GM23338 (cell line): Measurements from ENCODE around the gene PEX16. TPM values are rescaled to one million over a fixed set of nuclear protein-coding genes. Genes with fewer than 3 reads are reported as not detected.

Source experiments
- ATAC-seq: fragments of 200-7000 bp; cut with Tn5 transposase; 3 replicates; pipeline ENCODE4 v1.9.1; 2020
- DNase-seq: peaks from one replicate; pipeline ENCODE4 v3.0.0-alpha.2; 2015; ENCODE audit warnings: low spot score
- H2AFZ ChIP-seq: fragments of 200-600 bp; sonication (generic); 2 replicates; pipeline ENCODE4 v1.8.0; 2016; ENCODE audit warnings: antibody characterized with exemption, mild to moderate bottlenecking, moderate library complexity
- H3F3A ChIP-seq: fragments of 200-600 bp; sonication (generic); replicated peaks from 2 replicates; pipeline ENCODE4 v1.8.0; 2017; ENCODE audit warnings: antibody characterized with exemption, mixed run types, low read depth
- H3K27ac ChIP-seq: fragments of 200-600 bp; sonication (generic); 2 replicates; pipeline ENCODE4 v1.6.1; 2016; ENCODE audit warnings: low read depth
- H3K27me3 ChIP-seq: fragments of 200-600 bp; sonication (generic); 2 replicates; pipeline ENCODE4 v1.8.0; 2016; ENCODE audit warnings: mild to moderate bottlenecking, mixed run types, moderate library complexity; ENCODE audit not compliant: insufficient read depth
- H3K36me3 ChIP-seq: fragments of 200-600 bp; sonication (generic); 2 replicates; pipeline ENCODE4 v1.8.0; 2016; ENCODE audit warnings: mild to moderate bottlenecking; ENCODE audit not compliant: insufficient read depth
- H3K4me1 ChIP-seq: fragments of 200-600 bp; sonication (generic); 2 replicates; pipeline ENCODE4 v1.8.0; 2016; ENCODE audit warnings: mild to moderate bottlenecking, moderate library complexity; ENCODE audit not compliant: insufficient read depth
- H3K4me2 ChIP-seq: fragments of 200-600 bp; sonication (generic); 2 replicates; pipeline ENCODE4 v1.7.1; 2017; ENCODE audit warnings: mixed run types
- H3K4me3 ChIP-seq: fragments of 200-600 bp; sonication (generic); 2 replicates; pipeline ENCODE4 v1.6.1; 2016; ENCODE audit warnings: mixed run types
- H3K79me2 ChIP-seq: fragments of 200-600 bp; sonication (generic); replicated peaks from 2 replicates; pipeline ENCODE4 v1.8.0; 2017; ENCODE audit warnings: mild to moderate bottlenecking; ENCODE audit not compliant: insufficient read depth
- H3K9me2 ChIP-seq: fragments of 200-600 bp; sonication (generic); 2 replicates; pipeline ENCODE4 v1.8.0; 2017; ENCODE audit not compliant: insufficient read depth
- H4K20me1 ChIP-seq: fragments of 200-600 bp; sonication (generic); replicated peaks from 2 replicates; pipeline ENCODE4 v1.8.0; 2017; ENCODE audit warnings: mild to moderate bottlenecking; ENCODE audit not compliant: insufficient read depth
- H3K27ac Mint-ChIP-seq: 2 replicates; pipeline ENCODE4 v1.8.0; 2020; ENCODE audit warnings: inconsistent platforms, mild to moderate bottlenecking, moderate library complexity, mixed read lengths
- H3K27me3 Mint-ChIP-seq: 3 replicates; pipeline ENCODE4 v1.8.0; 2022; ENCODE audit warnings: low read depth, mild to moderate bottlenecking, moderate library complexity, mixed read lengths, inconsistent platforms; ENCODE audit not compliant: insufficient read depth, poor library complexity
- H3K36me3 Mint-ChIP-seq: 3 replicates; pipeline ENCODE4 v1.8.0; 2021; ENCODE audit warnings: low read depth, mild to moderate bottlenecking, inconsistent platforms, moderate library complexity, mixed read lengths
- H3K4me1 Mint-ChIP-seq: 3 replicates; pipeline ENCODE4 v1.8.0; 2020; ENCODE audit warnings: mild to moderate bottlenecking, inconsistent platforms, mixed read lengths
- H3K4me3 Mint-ChIP-seq: 3 replicates; pipeline ENCODE4 v1.8.0; 2021; ENCODE audit warnings: moderate library complexity, mild to moderate bottlenecking, inconsistent platforms, mixed read lengths
- H3K9me3 Mint-ChIP-seq: 3 replicates; pipeline ENCODE4 v1.8.0; 2020; ENCODE audit warnings: moderate library complexity, mild to moderate bottlenecking, inconsistent platforms, mixed read lengths
- CREB1 ChIP-seq: fragments of 250-450 bp; sonication (Bioruptor Pico); IDR thresholded peaks from 2 replicates; pipeline ENCODE4 v1.5.0; 2020; ENCODE audit warnings: low read depth, mild to moderate bottlenecking, moderate library complexity
- EZH2 ChIP-seq: fragments of 200-600 bp; sonication (generic); IDR thresholded peaks from one replicate; pipeline ENCODE4 v1.8.0; 2017; ENCODE audit warnings: antibody characterized with exemption, mild to moderate bottlenecking, low read depth; ENCODE audit not compliant: unreplicated experiment
- EZH2phosphoT487 ChIP-seq: fragments of 200-600 bp; sonication (generic); IDR thresholded peaks from one replicate; pipeline ENCODE4 v1.8.1; 2018; ENCODE audit warnings: antibody characterized with exemption; ENCODE audit not compliant: unreplicated experiment
- POLR2AphosphoS5 ChIP-seq: IDR thresholded peaks from 2 replicates; pipeline ENCODE4 v1.6.1; 2016; ENCODE audit warnings: antibody characterized with exemption, low read depth
- STAT1 ChIP-seq: IDR thresholded peaks from one replicate; pipeline ENCODE4 v1.6.1; 2016; ENCODE audit warnings: antibody characterized with exemption; ENCODE audit not compliant: unreplicated experiment
- ZNF114 ChIP-seq: fragments of 250-450 bp; sonication (Bioruptor Pico); IDR thresholded peaks from 2 replicates; pipeline ENCODE4 v1.5.0; 2020; ENCODE audit warnings: mild to moderate bottlenecking, moderate library complexity
- ZNF331 ChIP-seq: fragments of 250-450 bp; sonication (Bioruptor Pico); IDR thresholded peaks from 2 replicates; pipeline ENCODE4 v1.5.0; 2020; ENCODE audit warnings: low read depth, mild to moderate bottlenecking, moderate library complexity
- polyA plus RNA-seq: library from polyadenylated mRNA; unstranded; fragments of >200 nt; fragmentation: Nextera tagmentation; extraction: Ambion mirVana; gene quantifications from 2 replicates; pipeline ENCODE4 v1.2.1, GENCODE V29; 2016
- total RNA-seq: library from RNA; depleted of rRNA; stranded (reverse); fragments of >200 nt; shearing (Covaris generic); gene quantifications from 2 replicates; pipeline ENCODE4 v1.2.3, GENCODE V29; 2014
- TF ChIP-seq, protein P1 (sequence below): IDR thresholded peaks from one replicate; pipeline ENCODE4 v1.6.1; 2018; ENCODE audit warnings: antibody characterized with exemption; ENCODE audit not compliant: unreplicated experiment
- TF ChIP-seq, protein P2 (sequence below), 2 experiments: fragments of 200-600 bp in 1 of 2; sonication (generic) in 1 of 2; conservative IDR thresholded peaks; 2 replicates each; pipeline versions ENCODE4 v1.5.1 to v1.6.1; 2016 to 2017; ENCODE audit warnings: antibody characterized with exemption in 2 of 2, low read depth in 2 of 2, mild to moderate bottlenecking in 2 of 2, moderate library complexity in 1 of 2
- TF ChIP-seq, protein P3 (sequence below): IDR thresholded peaks from 2 replicates; pipeline ENCODE4 v1.6.1; 2016; ENCODE audit warnings: antibody characterized with exemption
- TF ChIP-seq, protein P4 (sequence below): fragments of 250-450 bp; sonication (Bioruptor Pico); IDR thresholded peaks from 2 replicates; pipeline ENCODE4 v1.5.0; 2020; ENCODE audit warnings: mild to moderate bottlenecking, moderate library complexity

PEX16 gene
- total and polyA plus RNA-seq, 2 experiments from 2014 or later = 23.3 to 34.1 TPM

DNA sequence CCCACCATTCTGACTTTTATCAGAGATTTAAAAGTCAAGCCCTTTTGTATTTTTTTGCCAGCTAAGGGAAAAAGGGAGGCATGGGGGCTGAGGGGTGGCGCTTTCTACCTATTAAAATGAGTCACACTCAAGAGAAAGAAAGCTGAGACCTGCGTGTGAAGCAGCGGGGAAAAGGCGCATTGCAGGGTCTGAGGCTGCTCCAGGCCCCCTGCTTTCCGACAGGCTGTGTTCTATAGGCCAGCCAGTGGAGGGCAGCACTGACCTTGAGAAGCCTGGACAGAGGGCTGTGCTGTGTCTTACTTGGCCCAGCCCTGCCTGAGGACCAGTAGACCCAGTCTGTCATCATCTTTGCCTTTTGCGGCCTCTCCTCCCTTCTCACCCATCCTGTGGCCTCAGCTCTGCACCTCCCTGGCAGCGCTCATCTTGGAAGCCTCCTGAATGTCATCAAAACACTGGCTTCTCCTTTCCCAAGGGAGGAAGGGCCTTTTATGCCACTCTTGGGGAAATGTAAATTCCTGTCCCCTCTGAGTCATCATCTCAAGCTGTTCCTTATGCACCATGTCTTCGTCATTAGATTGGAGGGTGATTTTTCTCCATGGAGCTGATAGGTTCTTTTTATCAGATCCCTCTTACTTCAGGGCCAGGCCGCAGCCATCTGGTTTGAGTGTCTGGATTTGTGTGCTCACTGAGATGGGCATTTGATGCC lies 44.9 kb downstream of the PEX16 start:
- no peaks in the 10 kb centered on the region for H3K9me3 Mint-ChIP-seq
- H3K4me3 ChIP-seq = no peak overlapping the region
- no peak overlapping the region for H2AFZ ChIP-seq
- no peak for TF ChIP-seq ZNF331 (CRISPR knock-in tag)
- no peak for TF ChIP-seq EZH2
- no peak for TF ChIP-seq STAT1
- TF ChIP-seq, protein P1, sequence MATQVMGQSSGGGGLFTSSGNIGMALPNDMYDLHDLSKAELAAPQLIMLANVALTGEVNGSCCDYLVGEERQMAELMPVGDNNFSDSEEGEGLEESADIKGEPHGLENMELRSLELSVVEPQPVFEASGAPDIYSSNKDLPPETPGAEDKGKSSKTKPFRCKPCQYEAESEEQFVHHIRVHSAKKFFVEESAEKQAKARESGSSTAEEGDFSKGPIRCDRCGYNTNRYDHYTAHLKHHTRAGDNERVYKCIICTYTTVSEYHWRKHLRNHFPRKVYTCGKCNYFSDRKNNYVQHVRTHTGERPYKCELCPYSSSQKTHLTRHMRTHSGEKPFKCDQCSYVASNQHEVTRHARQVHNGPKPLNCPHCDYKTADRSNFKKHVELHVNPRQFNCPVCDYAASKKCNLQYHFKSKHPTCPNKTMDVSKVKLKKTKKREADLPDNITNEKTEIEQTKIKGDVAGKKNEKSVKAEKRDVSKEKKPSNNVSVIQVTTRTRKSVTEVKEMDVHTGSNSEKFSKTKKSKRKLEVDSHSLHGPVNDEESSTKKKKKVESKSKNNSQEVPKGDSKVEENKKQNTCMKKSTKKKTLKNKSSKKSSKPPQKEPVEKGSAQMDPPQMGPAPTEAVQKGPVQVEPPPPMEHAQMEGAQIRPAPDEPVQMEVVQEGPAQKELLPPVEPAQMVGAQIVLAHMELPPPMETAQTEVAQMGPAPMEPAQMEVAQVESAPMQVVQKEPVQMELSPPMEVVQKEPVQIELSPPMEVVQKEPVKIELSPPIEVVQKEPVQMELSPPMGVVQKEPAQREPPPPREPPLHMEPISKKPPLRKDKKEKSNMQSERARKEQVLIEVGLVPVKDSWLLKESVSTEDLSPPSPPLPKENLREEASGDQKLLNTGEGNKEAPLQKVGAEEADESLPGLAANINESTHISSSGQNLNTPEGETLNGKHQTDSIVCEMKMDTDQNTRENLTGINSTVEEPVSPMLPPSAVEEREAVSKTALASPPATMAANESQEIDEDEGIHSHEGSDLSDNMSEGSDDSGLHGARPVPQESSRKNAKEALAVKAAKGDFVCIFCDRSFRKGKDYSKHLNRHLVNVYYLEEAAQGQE = no peak
- TF ChIP-seq, protein P2, sequence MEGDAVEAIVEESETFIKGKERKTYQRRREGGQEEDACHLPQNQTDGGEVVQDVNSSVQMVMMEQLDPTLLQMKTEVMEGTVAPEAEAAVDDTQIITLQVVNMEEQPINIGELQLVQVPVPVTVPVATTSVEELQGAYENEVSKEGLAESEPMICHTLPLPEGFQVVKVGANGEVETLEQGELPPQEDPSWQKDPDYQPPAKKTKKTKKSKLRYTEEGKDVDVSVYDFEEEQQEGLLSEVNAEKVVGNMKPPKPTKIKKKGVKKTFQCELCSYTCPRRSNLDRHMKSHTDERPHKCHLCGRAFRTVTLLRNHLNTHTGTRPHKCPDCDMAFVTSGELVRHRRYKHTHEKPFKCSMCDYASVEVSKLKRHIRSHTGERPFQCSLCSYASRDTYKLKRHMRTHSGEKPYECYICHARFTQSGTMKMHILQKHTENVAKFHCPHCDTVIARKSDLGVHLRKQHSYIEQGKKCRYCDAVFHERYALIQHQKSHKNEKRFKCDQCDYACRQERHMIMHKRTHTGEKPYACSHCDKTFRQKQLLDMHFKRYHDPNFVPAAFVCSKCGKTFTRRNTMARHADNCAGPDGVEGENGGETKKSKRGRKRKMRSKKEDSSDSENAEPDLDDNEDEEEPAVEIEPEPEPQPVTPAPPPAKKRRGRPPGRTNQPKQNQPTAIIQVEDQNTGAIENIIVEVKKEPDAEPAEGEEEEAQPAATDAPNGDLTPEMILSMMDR (conservative IDR thresholded peaks at IDR 0.05; ENCODE audit: low read depth in 2 of 2) = peak; percentile 85 to 99
- TF ChIP-seq ZNF114 (CRISPR knock-in tag) = no peak
- TF ChIP-seq, protein P3, sequence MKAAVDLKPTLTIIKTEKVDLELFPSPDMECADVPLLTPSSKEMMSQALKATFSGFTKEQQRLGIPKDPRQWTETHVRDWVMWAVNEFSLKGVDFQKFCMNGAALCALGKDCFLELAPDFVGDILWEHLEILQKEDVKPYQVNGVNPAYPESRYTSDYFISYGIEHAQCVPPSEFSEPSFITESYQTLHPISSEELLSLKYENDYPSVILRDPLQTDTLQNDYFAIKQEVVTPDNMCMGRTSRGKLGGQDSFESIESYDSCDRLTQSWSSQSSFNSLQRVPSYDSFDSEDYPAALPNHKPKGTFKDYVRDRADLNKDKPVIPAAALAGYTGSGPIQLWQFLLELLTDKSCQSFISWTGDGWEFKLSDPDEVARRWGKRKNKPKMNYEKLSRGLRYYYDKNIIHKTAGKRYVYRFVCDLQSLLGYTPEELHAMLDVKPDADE = no peak
- TF ChIP-seq CREB1 (CRISPR knock-in tag) = 0 out of 2 replicates have a peak, but pooled peaks have one; percentile 14
- TF ChIP-seq, protein P4, sequence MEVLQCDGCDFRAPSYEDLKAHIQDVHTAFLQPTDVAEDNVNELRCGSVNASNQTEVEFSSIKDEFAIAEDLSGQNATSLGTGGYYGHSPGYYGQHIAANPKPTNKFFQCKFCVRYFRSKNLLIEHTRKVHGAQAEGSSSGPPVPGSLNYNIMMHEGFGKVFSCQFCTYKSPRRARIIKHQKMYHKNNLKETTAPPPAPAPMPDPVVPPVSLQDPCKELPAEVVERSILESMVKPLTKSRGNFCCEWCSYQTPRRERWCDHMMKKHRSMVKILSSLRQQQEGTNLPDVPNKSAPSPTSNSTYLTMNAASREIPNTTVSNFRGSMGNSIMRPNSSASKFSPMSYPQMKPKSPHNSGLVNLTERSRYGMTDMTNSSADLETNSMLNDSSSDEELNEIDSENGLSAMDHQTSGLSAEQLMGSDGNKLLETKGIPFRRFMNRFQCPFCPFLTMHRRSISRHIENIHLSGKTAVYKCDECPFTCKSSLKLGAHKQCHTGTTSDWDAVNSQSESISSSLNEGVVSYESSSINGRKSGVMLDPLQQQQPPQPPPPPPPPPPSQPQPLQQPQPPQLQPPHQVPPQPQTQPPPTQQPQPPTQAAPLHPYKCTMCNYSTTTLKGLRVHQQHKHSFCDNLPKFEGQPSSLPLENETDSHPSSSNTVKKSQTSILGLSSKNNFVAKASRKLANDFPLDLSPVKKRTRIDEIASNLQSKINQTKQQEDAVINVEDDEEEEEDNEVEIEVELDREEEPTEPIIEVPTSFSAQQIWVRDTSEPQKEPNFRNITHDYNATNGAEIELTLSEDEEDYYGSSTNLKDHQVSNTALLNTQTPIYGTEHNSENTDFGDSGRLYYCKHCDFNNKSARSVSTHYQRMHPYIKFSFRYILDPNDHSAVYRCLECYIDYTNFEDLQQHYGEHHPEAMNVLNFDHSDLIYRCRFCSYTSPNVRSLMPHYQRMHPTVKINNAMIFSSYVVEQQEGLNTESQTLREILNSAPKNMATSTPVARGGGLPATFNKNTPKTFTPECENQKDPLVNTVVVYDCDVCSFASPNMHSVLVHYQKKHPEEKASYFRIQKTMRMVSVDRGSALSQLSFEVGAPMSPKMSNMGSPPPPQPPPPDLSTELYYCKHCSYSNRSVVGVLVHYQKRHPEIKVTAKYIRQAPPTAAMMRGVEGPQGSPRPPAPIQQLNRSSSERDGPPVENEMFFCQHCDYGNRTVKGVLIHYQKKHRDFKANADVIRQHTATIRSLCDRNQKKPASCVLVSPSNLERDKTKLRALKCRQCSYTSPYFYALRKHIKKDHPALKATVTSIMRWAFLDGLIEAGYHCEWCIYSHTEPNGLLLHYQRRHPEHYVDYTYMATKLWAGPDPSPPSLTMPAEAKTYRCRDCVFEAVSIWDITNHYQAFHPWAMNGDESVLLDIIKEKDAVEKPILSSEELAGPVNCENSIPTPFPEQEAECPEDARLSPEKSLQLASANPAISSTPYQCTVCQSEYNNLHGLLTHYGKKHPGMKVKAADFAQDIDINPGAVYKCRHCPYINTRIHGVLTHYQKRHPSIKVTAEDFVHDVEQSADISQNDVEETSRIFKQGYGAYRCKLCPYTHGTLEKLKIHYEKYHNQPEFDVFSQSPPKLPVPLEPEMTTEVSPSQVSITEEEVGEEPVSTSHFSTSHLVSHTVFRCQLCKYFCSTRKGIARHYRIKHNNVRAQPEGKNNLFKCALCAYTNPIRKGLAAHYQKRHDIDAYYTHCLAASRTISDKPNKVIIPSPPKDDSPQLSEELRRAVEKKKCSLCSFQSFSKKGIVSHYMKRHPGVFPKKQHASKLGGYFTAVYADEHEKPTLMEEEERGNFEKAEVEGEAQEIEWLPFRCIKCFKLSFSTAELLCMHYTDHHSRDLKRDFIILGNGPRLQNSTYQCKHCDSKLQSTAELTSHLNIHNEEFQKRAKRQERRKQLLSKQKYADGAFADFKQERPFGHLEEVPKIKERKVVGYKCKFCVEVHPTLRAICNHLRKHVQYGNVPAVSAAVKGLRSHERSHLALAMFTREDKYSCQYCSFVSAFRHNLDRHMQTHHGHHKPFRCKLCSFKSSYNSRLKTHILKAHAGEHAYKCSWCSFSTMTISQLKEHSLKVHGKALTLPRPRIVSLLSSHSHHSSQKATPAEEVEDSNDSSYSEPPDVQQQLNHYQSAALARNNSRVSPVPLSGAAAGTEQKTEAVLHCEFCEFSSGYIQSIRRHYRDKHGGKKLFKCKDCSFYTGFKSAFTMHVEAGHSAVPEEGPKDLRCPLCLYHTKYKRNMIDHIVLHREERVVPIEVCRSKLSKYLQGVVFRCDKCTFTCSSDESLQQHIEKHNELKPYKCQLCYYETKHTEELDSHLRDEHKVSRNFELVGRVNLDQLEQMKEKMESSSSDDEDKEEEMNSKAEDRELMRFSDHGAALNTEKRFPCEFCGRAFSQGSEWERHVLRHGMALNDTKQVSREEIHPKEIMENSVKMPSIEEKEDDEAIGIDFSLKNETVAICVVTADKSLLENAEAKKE (CRISPR knock-in tag) = 0 out of 2 replicates have a peak, but pooled peaks have one; percentile 36
- TF ChIP-seq POLR2AphosphoS5 = no peak
- TF ChIP-seq EZH2phosphoT487 = no peak
- H3K4me3 Mint-ChIP-seq = no peak overlapping the region; the same call in 2 of the 3 replicates
- peaks cover 27% of the 10 kb centered on the region for H3K4me1 Mint-ChIP-seq
- peaks cover 4% of the 10 kb centered on the region; the same call in 1 of the 2 replicates for H3F3A ChIP-seq
- ATAC-seq (peak; percentile 99), DNase-seq (peak; percentile 95)
- H3K36me3 Mint-ChIP-seq = peaks cover 11% of the 10 kb centered on the region; the same call in 2 of the 3 replicates
- peaks cover 1% of the 10 kb centered on the region for H3K27me3 Mint-ChIP-seq
- no peaks in the 10 kb centered on the region for H3K79me2 ChIP-seq
- peaks cover 19% of the 10 kb centered on the region for H3K4me1 ChIP-seq
- H3K9me2 ChIP-seq = no peaks in the 10 kb centered on the region
- peak overlapping the region; percentile 80 for H3K27ac Mint-ChIP-seq
- 0 out of 2 replicates have a peak overlapping the region, but pooled peaks have one; percentile 34 for H3K27ac ChIP-seq
- no peaks in the 10 kb centered on the region; the same call in 1 of the 2 replicates for H3K36me3 ChIP-seq
- H3K4me2 ChIP-seq = no peak overlapping the region
- no peaks in the 10 kb centered on the region for H3K27me3 ChIP-seq
- no peaks in the 10 kb centered on the region for H4K20me1 ChIP-seq
